Vagina (tissue), 2 donors: ENCODE data around the gene UBE2U. TPM values are rescaled to one million over a fixed set of nuclear protein-coding genes. Genes with fewer than 3 reads are reported as not detected.
"Not testable (repeated sequence)": the region's sequence is repeated elsewhere in the genome, so short reads cannot be mapped to it uniquely, and the experiment has no call there.

ENCODE experiments used
- DNase-seq, 2 donors: peaks; one replicate each; pipeline ENCODE4 v3.0.0-alpha.2; 2017; ENCODE audit errors: extremely low spot score in 2 of 2
- H3K27ac ChIP-seq: fragments of 200-600 bp; sonication (generic); one replicate; pipeline ENCODE4 v1.5.1; 2019
- H3K27me3 ChIP-seq: fragments of 200-600 bp; sonication (generic); one replicate; pipeline ENCODE4 v1.5.1; 2019
- H3K36me3 ChIP-seq, 2 donors: fragments of 200-600 bp; sonication (generic); one replicate each; pipeline ENCODE4 v1.5.1; 2017 to 2019
- H3K4me1 ChIP-seq: fragments of 200-600 bp; sonication (generic); one replicate; pipeline ENCODE4 v1.5.1; 2019
- H3K4me3 ChIP-seq, 2 donors: fragments of 200-600 bp; sonication (generic); 1 replicate in 1 of 2; 2 replicates in 1 of 2; pipeline ENCODE4 v1.5.1; 2016 to 2019
- H3K9me3 ChIP-seq: fragments of 200-600 bp; sonication (generic); one replicate; pipeline ENCODE4 v1.5.1; 2019
- POLR2A ChIP-seq, 2 donors: fragments of 450-650 bp; IDR thresholded peaks; one replicate each; pipeline ENCODE4 v1.6.1; 2017; ENCODE audit warnings: antibody characterized with exemption in 2 of 2, mild to moderate bottlenecking in 2 of 2, moderate library complexity in 2 of 2
- POLR2AphosphoS5 ChIP-seq, 2 donors: sonication (generic); formaldehyde crosslinking; IDR thresholded peaks; one replicate each; pipeline ENCODE4 v1.9.0; 2017; ENCODE audit warnings: antibody characterized with exemption in 2 of 2, mild to moderate bottlenecking in 2 of 2, low read depth in 1 of 2; ENCODE audit not compliant: insufficient read depth in 1 of 2
- intact Hi-C: fragments of 100-400 bp; cut with DNase I; formaldehyde crosslinking; loops from one replicate; pipeline ENCODE4 v1.15.1; 2023
- total RNA-seq: library from RNA; depleted of rRNA; stranded (reverse); fragments of >200 nt; gene quantifications from one replicate; pipeline ENCODE4 v1.2.3, GENCODE V29; 2016
- TF ChIP-seq, protein P1 (sequence below), 3 experiments: fragments of 450-650 bp in 2 of 3; fragments of 200-600 bp in 1 of 3; sonication (generic) in 1 of 3; IDR thresholded peaks; one replicate each; pipeline ENCODE4 v1.5.1; 2017 to 2019; ENCODE audit warnings: antibody characterized with exemption in 3 of 3, mild to moderate bottlenecking in 2 of 3, moderate library complexity in 2 of 3

Gene UBE2U
- total RNA-seq, 1 donor from 2014 or later, result not detected

GRCh38 chr1:64212031-64212430, 8.6 kb downstream of the UBE2U start:
- intact Hi-C loops, result no loop called here
- Histone ChIP-seq H3K4me3 (no peak overlapping the region), H3K9me3 (no peaks in the 10 kb centered on the region), H3K27me3 (no peaks in the 10 kb centered on the region), H3K27ac (no peak overlapping the region), H3K36me3 (no peaks in the 10 kb centered on the region), H3K4me1 (no peaks in the 10 kb centered on the region)
- no peak for DNase-seq
- TF ChIP-seq, protein P1, sequence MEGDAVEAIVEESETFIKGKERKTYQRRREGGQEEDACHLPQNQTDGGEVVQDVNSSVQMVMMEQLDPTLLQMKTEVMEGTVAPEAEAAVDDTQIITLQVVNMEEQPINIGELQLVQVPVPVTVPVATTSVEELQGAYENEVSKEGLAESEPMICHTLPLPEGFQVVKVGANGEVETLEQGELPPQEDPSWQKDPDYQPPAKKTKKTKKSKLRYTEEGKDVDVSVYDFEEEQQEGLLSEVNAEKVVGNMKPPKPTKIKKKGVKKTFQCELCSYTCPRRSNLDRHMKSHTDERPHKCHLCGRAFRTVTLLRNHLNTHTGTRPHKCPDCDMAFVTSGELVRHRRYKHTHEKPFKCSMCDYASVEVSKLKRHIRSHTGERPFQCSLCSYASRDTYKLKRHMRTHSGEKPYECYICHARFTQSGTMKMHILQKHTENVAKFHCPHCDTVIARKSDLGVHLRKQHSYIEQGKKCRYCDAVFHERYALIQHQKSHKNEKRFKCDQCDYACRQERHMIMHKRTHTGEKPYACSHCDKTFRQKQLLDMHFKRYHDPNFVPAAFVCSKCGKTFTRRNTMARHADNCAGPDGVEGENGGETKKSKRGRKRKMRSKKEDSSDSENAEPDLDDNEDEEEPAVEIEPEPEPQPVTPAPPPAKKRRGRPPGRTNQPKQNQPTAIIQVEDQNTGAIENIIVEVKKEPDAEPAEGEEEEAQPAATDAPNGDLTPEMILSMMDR (IDR thresholded peaks at IDR 0.05), result no peak
- TF ChIP-seq POLR2A (IDR thresholded peaks at IDR 0.05), result no peak
- TF ChIP-seq POLR2AphosphoS5 (IDR thresholded peaks at IDR 0.05; ENCODE audit: insufficient read depth in 1 of 2, low read depth in 1 of 2), result no peak

GRCh38 chr1:64215576-64215975, 12.2 kb downstream of the UBE2U start:
- H3K4me1 ChIP-seq, result no peaks in the 10 kb centered on the region
- no peak for DNase-seq
- no peaks in the 10 kb centered on the region for H3K9me3 ChIP-seq
- no peaks in the 10 kb centered on the region for H3K27me3 ChIP-seq
- intact Hi-C loops, result no loop called here
- no peak for TF ChIP-seq POLR2A (IDR thresholded peaks at IDR 0.05)
- TF ChIP-seq, protein P1 (IDR thresholded peaks at IDR 0.05), result no peak
- TF ChIP-seq POLR2AphosphoS5 (IDR thresholded peaks at IDR 0.05; ENCODE audit: insufficient read depth in 1 of 2, low read depth in 1 of 2), result no peak
- H3K36me3 ChIP-seq, result no peaks in the 10 kb centered on the region
- no peak overlapping the region for H3K27ac ChIP-seq
- no peak overlapping the region for H3K4me3 ChIP-seq

DNA sequence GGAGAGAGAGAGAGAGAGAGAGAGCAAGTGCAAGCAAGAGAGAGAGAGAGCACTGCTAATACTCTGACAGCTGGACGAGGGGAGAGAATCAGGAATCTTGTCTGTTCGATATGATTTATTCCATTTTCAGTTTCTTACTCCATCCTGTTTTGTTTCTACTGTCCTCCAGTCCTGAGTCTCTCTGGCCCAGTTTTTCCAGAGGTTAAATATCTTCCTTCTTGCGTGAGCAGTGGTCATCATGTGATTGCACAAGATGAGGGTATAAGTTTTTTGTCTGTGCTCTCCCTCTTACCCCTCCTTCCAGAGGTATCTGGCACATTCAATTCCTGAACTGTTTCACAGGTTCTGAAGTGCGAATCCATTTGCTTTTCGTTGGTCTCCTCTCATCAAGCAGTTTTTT, 16.8 kb downstream of the UBE2U start:
- no peaks in the 10 kb centered on the region for H3K36me3 ChIP-seq
- no peaks in the 10 kb centered on the region for H3K27me3 ChIP-seq
- TF ChIP-seq POLR2A (IDR thresholded peaks at IDR 0.05) (no peak), POLR2AphosphoS5 (IDR thresholded peaks at IDR 0.05; ENCODE audit: insufficient read depth in 1 of 2, low read depth in 1 of 2) (no peak)
- TF ChIP-seq, protein P1 (IDR thresholded peaks at IDR 0.05), result no peak
- DNase-seq, result no peak
- H3K27ac ChIP-seq, result no peak overlapping the region
- H3K4me1 ChIP-seq, result no peaks in the 10 kb centered on the region
- no peaks in the 10 kb centered on the region for H3K9me3 ChIP-seq
- intact Hi-C loops, result no loop called here
- H3K4me3 ChIP-seq, result no peak overlapping the region

DNA sequence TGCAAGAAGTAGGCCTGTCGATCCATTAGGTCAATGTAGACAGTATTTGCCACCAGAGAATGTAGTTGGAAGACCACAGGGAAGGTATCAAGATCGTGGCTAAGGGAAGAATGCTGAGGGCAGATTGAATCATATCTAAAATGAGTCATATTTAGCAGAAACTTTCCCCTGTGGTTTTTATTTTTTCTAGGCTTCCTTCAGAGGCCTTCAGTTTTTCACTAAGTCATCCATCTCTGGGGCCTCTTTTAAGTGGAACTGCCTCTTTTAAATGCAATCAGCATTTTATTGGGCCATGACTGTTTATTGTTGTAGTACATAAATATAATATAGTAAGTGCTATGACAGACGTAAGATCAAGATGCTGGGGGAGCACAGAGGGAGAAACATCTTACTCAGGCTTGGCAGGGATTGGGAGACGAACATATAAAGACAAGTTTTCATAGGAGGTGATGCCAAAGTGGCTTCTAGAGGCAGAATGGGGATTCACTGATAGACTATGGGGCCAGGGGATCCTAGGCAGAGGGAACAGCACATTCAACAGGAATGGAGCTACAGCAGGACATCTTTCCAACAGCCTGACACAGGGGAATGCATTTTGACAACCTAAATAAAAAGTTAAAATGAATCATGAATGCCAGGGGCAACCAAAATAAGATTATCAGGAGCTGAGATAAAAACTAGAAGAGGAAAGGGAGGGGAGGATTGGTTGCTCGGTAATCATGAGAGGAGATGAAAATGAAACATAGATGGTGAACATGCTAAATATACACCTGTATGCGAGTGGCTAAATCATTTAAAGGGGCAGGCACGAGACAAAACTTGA, 20.1 kb downstream of the UBE2U start:
- TF ChIP-seq POLR2A (IDR thresholded peaks at IDR 0.05) (no peak), POLR2AphosphoS5 (IDR thresholded peaks at IDR 0.05; ENCODE audit: insufficient read depth in 1 of 2, low read depth in 1 of 2) (no peak)
- TF ChIP-seq, protein P1 (IDR thresholded peaks at IDR 0.05), result no peak
- intact Hi-C loops, result no loop called here

GRCh38 chr1:64224236-64224635, 20.8 kb downstream of the UBE2U start:
- H3K9me3 ChIP-seq, H3K36me3 ChIP-seq, H3K4me3 ChIP-seq, H3K4me1 ChIP-seq, DNase-seq, H3K27ac ChIP-seq, H3K27me3 ChIP-seq, intact Hi-C loops: not testable (repeated sequence)

More for the DNA sequence above, 20.1 kb downstream of the UBE2U start:
- Histone ChIP-seq H3K9me3 (no peaks in the 10 kb centered on the region), H3K4me1 (no peaks in the 10 kb centered on the region), H3K27ac (no peak overlapping the region), H3K4me3 (no peak overlapping the region), H3K27me3 (no peaks in the 10 kb centered on the region), H3K36me3 (no peaks in the 10 kb centered on the region)
- DNase-seq, result no peak
